B cell (primary cell): ENCODE results near the gene PTH2. TPM values are rescaled to one million over a fixed set of nuclear protein-coding genes. Genes with fewer than 3 reads are reported as not detected.

Source experiments
- ATAC-seq: fragments of 200-7000 bp; cut with Tn5 transposase; one replicate; pipeline ENCODE4 v1.10.0; 2021; ENCODE audit warnings: low read depth, mild to moderate bottlenecking, moderate number of reproducible peaks, moderate library complexity
- CTCF ChIA-PET: fragments of 350-600 bp; sonication (Branson Sonifier 250); formaldehyde crosslinking; loops from one replicate; lab custom pipeline; 2021; ENCODE audit warnings: antibody characterized with exemption, inconsistent platforms; lab: Charles Lee
- POLR2A ChIA-PET: fragments of 350-600 bp; sonication (Branson Sonifier 250); formaldehyde crosslinking; loops from one replicate; lab custom pipeline; 2021; ENCODE audit warnings: antibody characterized with exemption; lab: Charles Lee
- DNase-seq: peaks from one replicate; pipeline ENCODE4 v3.0.0; 2013
- H2AFZ ChIP-seq: 2 replicates; pipeline ENCODE4 v1.6.1; 2012; ENCODE audit warnings: mild to moderate bottlenecking, low read depth, low read length; ENCODE audit not compliant: insufficient read depth, poor library complexity, severe bottlenecking
- H3K27ac ChIP-seq, 2 donors: 1 replicate in 1 of 2; 2 replicates in 1 of 2; pipeline ENCODE4 v1.5.1; 2012 to 2013; ENCODE audit warnings: low read length in 2 of 2, mild to moderate bottlenecking in 2 of 2, moderate library complexity in 1 of 2
- H3K27me3 ChIP-seq, 4 experiments: fragments of 200-600 bp in 1 of 4; sonication (generic) in 1 of 4; replicated peaks in 1 of 4; 1 replicate in 2 of 4; 2 replicates in 2 of 4; pipeline versions ENCODE4 v1.6.1 to v1.7.0; 2013 to 2016; ENCODE audit warnings: low read length in 3 of 4, mild to moderate bottlenecking in 2 of 4, mixed read lengths in 1 of 4, moderate library complexity in 1 of 4; ENCODE audit not compliant: insufficient read depth in 4 of 4, control insufficient read depth in 3 of 4; ENCODE audit errors: control extremely low read depth in 1 of 4
- H3K36me3 ChIP-seq, 2 experiments: replicated peaks in 1 of 2; 1 replicate in 1 of 2; 2 replicates in 1 of 2; pipeline versions ENCODE4 v1.6.1 to v1.7.1; 2013; ENCODE audit warnings: low read length in 1 of 2; ENCODE audit not compliant: insufficient read depth in 2 of 2, control insufficient read depth in 1 of 2; ENCODE audit errors: control extremely low read depth in 1 of 2, extremely low read depth in 1 of 2
- H3K4me1 ChIP-seq, 2 donors: fragments of 200-600 bp in 1 of 2; sonication (generic) in 1 of 2; 1 replicate in 1 of 2; 2 replicates in 1 of 2; pipeline versions ENCODE4 v1.5.1 to v1.6.1; 2013 to 2017; ENCODE audit warnings: low read length in 2 of 2; ENCODE audit not compliant: control insufficient read depth in 2 of 2, insufficient read depth in 2 of 2
- H3K4me2 ChIP-seq: replicated peaks from 2 replicates; pipeline ENCODE3; 2012; ENCODE audit warnings: mild to moderate bottlenecking, low read depth, low read length; ENCODE audit not compliant: poor library complexity, severe bottlenecking
- H3K4me3 ChIP-seq, 5 experiments: fragments of 200-600 bp in 1 of 5; sonication (generic) in 1 of 5; 1 replicate in 3 of 5; 2 replicates in 2 of 5; pipeline versions ENCODE4 v1.5.1 to v1.7.0; 2011 to 2016; ENCODE audit warnings: low read length in 4 of 5, mild to moderate bottlenecking in 4 of 5, low read depth in 2 of 5, control low read depth in 1 of 5, moderate library complexity in 1 of 5; ENCODE audit not compliant: insufficient read depth in 1 of 5; ENCODE audit errors: control extremely low read depth in 1 of 5, extremely low read depth in 1 of 5
- H3K79me2 ChIP-seq: fragments of 200-600 bp; sonication (generic); one replicate; pipeline ENCODE4 v1.6.0; 2016; ENCODE audit warnings: low read length; ENCODE audit not compliant: control insufficient read depth, insufficient read depth
- H3K9ac ChIP-seq: fragments of 200-600 bp; sonication (generic); 2 replicates; pipeline ENCODE4 v1.6.1; 2017; ENCODE audit warnings: mild to moderate bottlenecking, low read length, moderate library complexity
- H3K9me3 ChIP-seq, 3 donors: one replicate each; pipeline versions ENCODE4 v1.6.1 to v1.7.1; 2013; ENCODE audit warnings: low read length in 2 of 3; ENCODE audit not compliant: control insufficient read depth in 2 of 3, insufficient read depth in 1 of 3; ENCODE audit errors: control extremely low read depth in 1 of 3
- H4K20me1 ChIP-seq: 2 replicates; pipeline ENCODE4 v1.6.0; 2012; ENCODE audit warnings: mild to moderate bottlenecking, low read length; ENCODE audit not compliant: insufficient read depth, control insufficient read depth, poor library complexity, severe bottlenecking
- H3K27ac Mint-ChIP-seq: one replicate; pipeline ENCODE4 v1.8.0; 2021; ENCODE audit warnings: mixed read lengths
- H3K27me3 Mint-ChIP-seq: one replicate; pipeline ENCODE4 v1.8.0; 2021; ENCODE audit warnings: mixed read lengths
- H3K4me1 Mint-ChIP-seq: one replicate; pipeline ENCODE4 v1.8.0; 2021; ENCODE audit warnings: mixed read lengths
- H3K4me3 Mint-ChIP-seq: one replicate; pipeline ENCODE4 v1.8.0; 2021; ENCODE audit warnings: mixed read lengths
- H3K9me3 Mint-ChIP-seq: one replicate; pipeline ENCODE4 v1.8.0; 2022; ENCODE audit warnings: mixed read lengths; ENCODE audit not compliant: insufficient read depth
- CTCF ChIP-seq: fragments of 200-600 bp; IDR thresholded peaks from one replicate; pipeline ENCODE4 v1.8.0; 2022; ENCODE audit warnings: antibody characterized with exemption, mild to moderate bottlenecking
- EZH2 ChIP-seq: IDR thresholded peaks from 2 replicates; pipeline ENCODE4 v1.6.1; 2012; ENCODE audit warnings: borderline replicate concordance, low read depth, mild to moderate bottlenecking, moderate library complexity, low read length; ENCODE audit not compliant: insufficient read depth, poor library complexity, severe bottlenecking
- WGBS: methylation state at CpG from one replicate; pipeline ENCODE4 v1.1.5; 2013; ENCODE audit warnings: missing lambda C conversion rate; ENCODE audit not compliant: insufficient coverage; 5-methylcytosine and 5-hydroxymethylcytosine counted together
- intact Hi-C: fragments of 100-400 bp; cut with micrococcal nuclease; formaldehyde crosslinking; loops from one replicate; pipeline ENCODE4 v1.10.0; 2022
- polyA plus RNA-seq: library from polyadenylated mRNA; depleted of rRNA; stranded (reverse); fragments of >200 nt; gene quantifications from 2 replicates; pipeline ENCODE4 v1.2.3, GENCODE V29; 2012
- total RNA-seq, 2 donors: library from RNA; stranded (reverse); fragments of 120-200 nt in 1 of 2; gene quantifications; 1 replicate in 1 of 2; 2 replicates in 1 of 2; pipeline versions ENCODE4 v1.2.3 to v1.2.4, GENCODE V29; 2013 to 2022

Gene PTH2
- total and polyA plus RNA-seq, 2 donors (not counting 1 experiment from before 2014, with no cell fraction given): not detected

- Mint-ChIP-seq H3K27me3 (no peaks in the 10 kb centered on the region), H3K9me3 (no peaks in the 10 kb centered on the region), H3K27ac (peak overlapping the region; percentile 97), H3K4me1 (peaks cover 63% of the 10 kb centered on the region), H3K4me3 (peak overlapping the region; percentile 52)
- ChIA-PET POLR2A (interaction anchor here (0.5 to 1.8 kb wide), 6 partner anchors 15 to 204 kb away, joined by 3 to 13 read pairs (median 8); partner anchors contain the start of genes PRMT1 and RPS11), CTCF (interaction anchor here (0.7 to 5.7 kb wide), 22 partner anchors 19 to 251 kb away, joined by 3 to 70 read pairs (median 6); partner anchors contain the start of genes ALDH16A1, NOSIP and PIH1D1)
- H3K4me2 ChIP-seq: no peak overlapping the region
- ATAC-seq: no peak
- no peak overlapping the region for H3K9ac ChIP-seq
- no peak overlapping the region for H2AFZ ChIP-seq
- peak overlapping the region; percentile 41 to 81 for H3K27ac ChIP-seq
- no peak for TF ChIP-seq CTCF
- no peak for TF ChIP-seq EZH2
- H3K36me3 ChIP-seq: peaks cover 0 to 6% of the 10 kb centered on the region in 2 experiments
- no peak for DNase-seq
- H3K9me3 ChIP-seq: peaks cover 0 to 13% (median 0%) of the 10 kb centered on the region in 3 donors
- intact Hi-C loops: loop anchor here (10.0 kb wide), 1 partner anchor 838 kb away; the partner anchor contains the start of gene DBP
- WGBS: 73% methylated on average over 7 of the region's 9 CpGs
- H3K4me3 ChIP-seq: no peak overlapping the region
- peaks cover 52 to 79% of the 10 kb centered on the region in 2 donors for H3K4me1 ChIP-seq
- no peaks in the 10 kb centered on the region for H4K20me1 ChIP-seq
- no peaks in the 10 kb centered on the region for H3K27me3 ChIP-seq
- peaks cover 26% of the 10 kb centered on the region for H3K79me2 ChIP-seq
These were observed 49.7 kb upstream of the PTH2 start for GRCh38 chr19:49472936-49473335.

GRCh38 chr19:49470615-49470978, 47.4 kb upstream of the PTH2 start:
- Mint-ChIP-seq H3K27ac (peak overlapping the region; percentile 98), H3K4me3 (peak overlapping the region; percentile 67), H3K27me3 (no peaks in the 10 kb centered on the region), H3K9me3 (no peaks in the 10 kb centered on the region), H3K4me1 (peaks cover 54% of the 10 kb centered on the region)
- Histone ChIP-seq H3K4me2 (peak overlapping the region; percentile 59), H3K4me1 (peaks cover 52 to 70% of the 10 kb centered on the region in 2 donors), H2AFZ (no peak overlapping the region), H3K4me3 (no peak overlapping the region), H3K27ac (peak overlapping the region; percentile 96 to 98), H3K27me3 (no peaks in the 10 kb centered on the region), H3K9me3 (peaks cover 0 to 17% (median 0%) of the 10 kb centered on the region in 3 donors), H3K9ac (peak overlapping the region; percentile 45), H4K20me1 (no peaks in the 10 kb centered on the region), H3K36me3 (peaks cover 0 to 10% of the 10 kb centered on the region in 2 experiments), H3K79me2 (peaks cover 22% of the 10 kb centered on the region)
- ChIA-PET CTCF (interaction anchor here (0.7 to 5.7 kb wide), 33 partner anchors 8 to 372 kb away, joined by 3 to 70 read pairs (median 4); partner anchors contain the start of genes ALDH16A1, CD37, GFY and KASH5), POLR2A (interaction anchor here (0.6 to 3.5 kb wide), 10 partner anchors 8 to 136 kb away, joined by 3 to 57 read pairs (median 12); partner anchors contain the start of genes ALDH16A1, CD37, PIH1D1 and RPS11)
- 37% methylated on average over 5 of the region's 8 CpGs for WGBS
- DNase-seq (no peak), ATAC-seq (no peak)
- intact Hi-C loops: loop anchor here (1.0 to 10.0 kb wide), 3 partner anchors 27 to 836 kb away; partner anchors contain the start of gene DBP
- no peak for TF ChIP-seq EZH2
- TF ChIP-seq CTCF: no peak
